Measurements from ENCODE around the gene ZNF70.
A peak's percentile ranks its signal among the peaks of the same experiment; 100 is the strongest.

Gene ZNF70

DNA sequence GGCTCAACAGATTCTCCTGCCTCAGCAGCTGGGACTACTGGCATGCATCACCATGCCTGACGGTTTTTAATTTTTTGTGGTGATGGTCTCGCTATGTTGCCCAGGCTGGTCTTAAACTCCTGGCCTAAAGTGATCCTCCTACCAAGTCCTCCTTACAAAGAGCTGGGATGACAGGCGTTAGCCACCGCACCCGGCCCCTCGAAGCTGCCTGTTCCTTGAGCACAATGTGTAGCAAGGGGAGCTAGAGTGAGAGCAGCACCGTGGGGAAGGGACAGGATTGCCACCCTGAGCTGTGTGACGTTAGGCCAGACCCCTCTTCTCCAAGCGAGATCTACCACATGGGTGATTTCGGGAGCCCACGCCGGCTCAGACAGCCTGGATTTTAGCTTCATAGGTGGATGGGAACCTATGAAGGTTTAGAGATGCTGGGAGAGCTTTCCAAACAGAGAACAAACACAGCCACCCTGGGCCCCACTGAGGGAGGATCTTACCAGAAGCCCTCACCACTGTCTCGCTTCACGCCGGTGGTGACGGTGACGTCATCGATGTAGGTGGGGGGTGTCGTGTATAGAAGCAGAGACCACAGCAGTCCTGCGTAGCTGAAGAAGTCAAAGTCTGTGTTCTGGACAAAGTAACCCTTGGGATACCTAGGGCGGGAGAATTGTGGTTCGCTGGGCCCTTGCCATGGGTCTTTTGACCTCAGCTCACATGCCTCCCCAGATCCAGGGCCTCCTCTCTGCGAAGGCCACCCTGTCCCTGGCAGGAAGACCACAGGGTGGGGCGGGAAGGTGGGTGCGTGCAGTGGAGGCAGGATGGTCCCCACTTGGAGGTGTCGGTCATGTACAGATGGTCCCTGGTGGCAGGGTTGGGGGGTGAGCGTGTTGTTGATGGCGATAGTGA is 37.0 kb downstream of the ZNF70 start:
- intact Hi-C loops (cut with micrococcal nuclease): no loop called here
- Mint-ChIP-seq H3K27ac (no peak overlapping the region), H3K4me3 (no peak overlapping the region), H3K9me3 (no peaks in the 10 kb centered on the region), H3K27me3 (no peaks in the 10 kb centered on the region), H3K36me3 (ENCODE audit: low read depth) (peaks cover 66% of the 10 kb centered on the region), H3K4me1 (ENCODE audit: low read depth) (peaks cover 26% of the 10 kb centered on the region)

DNA sequence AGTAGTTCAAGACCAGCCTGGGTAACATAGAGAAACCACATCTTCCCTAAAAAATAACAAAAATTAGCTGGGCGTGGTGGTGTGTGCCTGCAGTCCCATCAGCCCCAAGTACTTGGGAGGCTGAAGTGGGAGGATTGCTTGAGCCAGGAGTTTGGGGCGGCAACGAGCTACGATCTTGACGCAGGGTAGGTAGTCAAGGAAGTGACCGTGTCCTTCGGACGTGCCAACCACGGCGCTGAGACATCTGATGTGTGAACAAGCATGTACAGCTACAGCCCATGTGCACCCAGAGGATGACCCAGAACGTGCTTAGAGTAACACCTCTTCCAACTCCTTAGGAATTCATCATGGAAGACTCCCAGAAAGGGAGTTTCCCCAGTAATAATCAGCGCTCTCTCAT is 38.7 kb downstream of the ZNF70 start:
- intact Hi-C loops (cut with micrococcal nuclease): no loop called here
- Mint-ChIP-seq H3K4me1 (ENCODE audit: low read depth) (peaks cover 21% of the 10 kb centered on the region), H3K36me3 (ENCODE audit: low read depth) (peaks cover 82% of the 10 kb centered on the region), H3K27me3 (no peaks in the 10 kb centered on the region), H3K27ac (no peak overlapping the region), H3K9me3 (no peaks in the 10 kb centered on the region), H3K4me3 (no peak overlapping the region)

DNA sequence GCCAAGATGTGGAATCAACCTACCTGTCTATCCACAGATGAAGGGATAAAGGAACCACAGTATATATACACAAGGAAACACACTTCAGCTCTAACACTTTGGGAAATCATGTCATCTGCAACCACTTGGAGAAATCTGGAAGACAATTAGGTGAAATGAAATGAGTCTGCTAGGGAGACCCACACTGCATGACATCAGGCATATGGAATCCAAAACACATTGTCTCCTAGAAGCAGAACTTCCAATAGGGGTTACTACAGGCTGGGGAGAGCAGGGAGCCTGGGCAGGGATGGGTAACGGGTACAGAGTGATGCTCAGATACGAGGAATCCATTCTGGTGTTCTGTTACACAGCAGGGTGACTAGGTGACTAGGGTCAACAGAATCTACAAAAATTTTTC is 41.8 kb downstream of the ZNF70 start:
- Mint-ChIP-seq H3K4me3 (no peak overlapping the region), H3K36me3 (ENCODE audit: low read depth) (peaks cover 100% of the 10 kb centered on the region), H3K27ac (no peak overlapping the region), H3K4me1 (ENCODE audit: low read depth) (peaks cover 9% of the 10 kb centered on the region), H3K9me3 (no peaks in the 10 kb centered on the region), H3K27me3 (no peaks in the 10 kb centered on the region)
- intact Hi-C loops (cut with micrococcal nuclease): no loop called here

DNA sequence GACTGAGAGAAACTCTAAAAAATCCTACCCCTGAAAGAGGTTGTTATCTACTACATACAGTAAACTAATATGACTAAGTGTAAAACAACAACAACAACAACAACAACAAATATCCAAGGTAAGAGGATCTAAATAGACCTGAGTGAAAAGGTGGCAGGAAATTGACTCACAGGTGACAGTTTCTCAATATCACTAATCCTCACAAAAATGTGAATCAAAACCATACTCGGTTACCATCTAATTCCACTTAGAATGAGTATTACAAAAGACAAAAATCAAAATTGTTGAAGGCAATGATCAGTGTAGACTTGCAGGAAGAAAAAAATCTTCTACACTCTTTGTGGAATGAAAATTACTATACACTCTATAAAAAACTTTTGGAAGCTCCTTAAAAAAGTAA is 42.6 kb downstream of the ZNF70 start:
- Mint-ChIP-seq H3K4me1 (ENCODE audit: low read depth) (peaks cover 9% of the 10 kb centered on the region), H3K36me3 (ENCODE audit: low read depth) (peaks cover 100% of the 10 kb centered on the region), H3K9me3 (no peaks in the 10 kb centered on the region), H3K27me3 (no peaks in the 10 kb centered on the region), H3K27ac (no peak overlapping the region), H3K4me3 (no peak overlapping the region)
- intact Hi-C loops (cut with micrococcal nuclease): no loop called here

DNA sequence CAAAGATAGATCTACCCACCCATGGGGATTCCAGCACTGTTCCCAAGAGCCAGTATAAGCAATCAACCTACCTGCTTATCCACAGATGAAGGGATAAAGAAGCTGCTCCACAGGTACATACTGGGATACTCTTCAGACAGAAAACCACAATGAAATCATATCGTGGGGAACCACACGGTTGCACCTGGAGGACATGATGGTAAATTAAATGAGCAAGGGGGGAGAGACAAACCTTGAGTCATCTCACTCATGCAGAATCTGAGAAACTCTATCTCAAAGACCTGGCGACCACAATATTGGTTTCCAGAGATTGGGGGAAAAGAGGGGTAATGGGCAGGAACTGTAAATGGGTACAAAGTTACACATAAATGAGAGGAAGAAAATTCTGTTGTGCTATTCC is 45.6 kb downstream of the ZNF70 start:
- peaks cover 3% of the 10 kb centered on the region for H3K4me1 Mint-ChIP-seq (ENCODE audit: low read depth)

DNA sequence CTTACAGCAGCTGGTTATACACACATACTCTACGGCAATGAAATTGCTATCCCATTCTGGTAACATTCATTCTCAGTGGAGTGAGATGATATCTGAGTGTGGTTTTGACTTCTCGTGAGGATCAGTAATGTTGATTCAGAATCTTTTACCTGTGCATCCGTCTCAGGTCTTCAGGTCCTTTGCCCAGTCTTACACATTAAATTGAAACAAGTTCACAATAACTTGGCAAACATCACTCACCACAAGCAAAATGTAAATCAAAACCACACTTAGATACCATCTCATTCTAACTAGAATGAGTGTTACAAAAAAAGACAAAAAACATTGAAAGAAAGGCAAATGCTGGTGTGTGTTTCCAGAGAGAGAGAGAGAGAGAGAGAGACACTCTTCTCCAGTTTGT is 46.1 kb downstream of the ZNF70 start:
- Mint-ChIP-seq H3K9me3 (no peaks in the 10 kb centered on the region), H3K36me3 (ENCODE audit: low read depth) (peaks cover 100% of the 10 kb centered on the region), H3K27ac (no peak overlapping the region), H3K4me1 (ENCODE audit: low read depth) (peaks cover 3% of the 10 kb centered on the region), H3K27me3 (no peaks in the 10 kb centered on the region), H3K4me3 (no peak overlapping the region)
- intact Hi-C loops (cut with micrococcal nuclease): no loop called here

More for the DNA sequence above, 45.6 kb downstream of the ZNF70 start:
- no peak overlapping the region for H3K4me3 Mint-ChIP-seq
- H3K36me3 Mint-ChIP-seq (ENCODE audit: low read depth): peaks cover 100% of the 10 kb centered on the region
- H3K27ac Mint-ChIP-seq: no peak overlapping the region
- intact Hi-C loops (cut with micrococcal nuclease): no loop called here
- no peaks in the 10 kb centered on the region for H3K9me3 Mint-ChIP-seq
- no peaks in the 10 kb centered on the region for H3K27me3 Mint-ChIP-seq

DNA sequence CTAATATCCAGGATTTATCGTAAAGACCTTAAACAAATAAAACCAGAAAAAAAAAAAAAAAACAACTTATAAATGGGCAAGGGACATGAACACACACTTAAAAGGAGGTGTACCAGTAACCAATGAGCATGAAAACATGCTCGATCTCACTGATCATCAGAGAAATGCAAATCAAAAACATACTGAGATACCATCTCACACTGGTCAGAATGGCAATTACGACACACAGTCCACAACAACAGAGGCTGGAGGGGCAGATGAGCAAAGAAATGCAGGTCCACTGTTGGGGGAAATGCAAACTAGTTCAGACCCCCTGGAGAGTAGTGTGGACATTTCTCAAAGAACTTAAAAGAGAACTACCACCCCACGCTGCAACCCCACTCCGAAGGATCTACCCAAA is 46.9 kb downstream of the ZNF70 start:
- Mint-ChIP-seq H3K27me3 (no peaks in the 10 kb centered on the region), H3K4me1 (ENCODE audit: low read depth) (peaks cover 3% of the 10 kb centered on the region), H3K36me3 (ENCODE audit: low read depth) (peaks cover 98% of the 10 kb centered on the region), H3K27ac (no peak overlapping the region), H3K9me3 (no peaks in the 10 kb centered on the region), H3K4me3 (no peak overlapping the region)
- intact Hi-C loops (cut with micrococcal nuclease): no loop called here

DNA sequence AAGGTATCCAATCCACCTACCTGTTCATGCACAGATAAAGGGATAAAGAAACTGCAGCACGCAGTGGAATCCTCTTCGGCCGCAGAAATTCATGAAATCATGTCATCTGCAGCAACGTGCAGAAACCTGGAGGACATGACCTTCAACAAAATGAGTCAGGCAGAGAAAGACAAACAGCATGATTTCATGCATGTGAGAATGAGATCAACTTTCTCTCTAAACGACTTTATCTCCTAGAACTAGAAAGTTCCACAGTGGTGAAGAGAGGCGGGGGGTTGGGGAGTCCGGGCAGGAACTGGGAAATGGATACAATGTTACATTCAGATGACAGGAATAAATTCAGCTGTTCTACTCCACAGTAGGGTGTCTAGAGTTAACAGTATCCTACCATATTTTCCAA is 50.2 kb downstream of the ZNF70 start:
- H3K27ac Mint-ChIP-seq: no peak overlapping the region
- no peaks in the 10 kb centered on the region for H3K27me3 Mint-ChIP-seq
- H3K36me3 Mint-ChIP-seq (ENCODE audit: low read depth): peaks cover 90% of the 10 kb centered on the region
- H3K9me3 Mint-ChIP-seq: no peaks in the 10 kb centered on the region
- intact Hi-C loops (cut with micrococcal nuclease): no loop called here
- H3K4me1 Mint-ChIP-seq (ENCODE audit: low read depth): peaks cover 33% of the 10 kb centered on the region
- no peak overlapping the region for H3K4me3 Mint-ChIP-seq

DNA sequence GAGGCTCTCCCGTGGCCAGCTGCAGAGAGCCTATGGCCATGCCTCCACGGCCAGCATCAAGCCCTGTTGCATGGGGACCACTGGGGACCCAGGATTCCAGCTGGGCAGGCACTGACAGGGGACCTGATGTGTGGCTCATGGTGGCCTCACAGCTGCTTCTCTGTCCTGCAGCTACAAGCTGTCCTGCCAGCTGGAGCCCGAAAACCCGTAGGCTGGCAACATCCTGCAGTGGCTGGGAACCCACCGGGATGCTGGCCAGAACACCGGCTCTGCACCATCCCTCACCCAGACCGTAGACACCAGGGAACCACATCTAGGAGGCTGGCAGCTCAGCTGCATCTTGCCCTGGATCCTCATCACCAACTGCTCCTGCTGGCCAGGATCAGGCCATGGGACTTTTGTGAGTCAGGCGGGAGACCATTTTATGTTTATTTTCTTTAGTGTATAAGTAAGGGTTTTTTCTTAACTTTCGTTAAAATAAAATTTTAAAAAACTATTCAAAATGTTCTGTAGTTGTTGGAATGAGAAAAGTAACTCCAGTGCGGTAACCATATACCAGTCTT is 52.2 kb downstream of the ZNF70 start:
- H3K27me3 Mint-ChIP-seq: no peaks in the 10 kb centered on the region
- peaks cover 40% of the 10 kb centered on the region for H3K4me1 Mint-ChIP-seq (ENCODE audit: low read depth)
- intact Hi-C loops (cut with micrococcal nuclease): no loop called here
- H3K9me3 Mint-ChIP-seq: no peaks in the 10 kb centered on the region
- peaks cover 90% of the 10 kb centered on the region for H3K36me3 Mint-ChIP-seq (ENCODE audit: low read depth)
- H3K27ac Mint-ChIP-seq: no peak overlapping the region
- no peak overlapping the region for H3K4me3 Mint-ChIP-seq

DNA sequence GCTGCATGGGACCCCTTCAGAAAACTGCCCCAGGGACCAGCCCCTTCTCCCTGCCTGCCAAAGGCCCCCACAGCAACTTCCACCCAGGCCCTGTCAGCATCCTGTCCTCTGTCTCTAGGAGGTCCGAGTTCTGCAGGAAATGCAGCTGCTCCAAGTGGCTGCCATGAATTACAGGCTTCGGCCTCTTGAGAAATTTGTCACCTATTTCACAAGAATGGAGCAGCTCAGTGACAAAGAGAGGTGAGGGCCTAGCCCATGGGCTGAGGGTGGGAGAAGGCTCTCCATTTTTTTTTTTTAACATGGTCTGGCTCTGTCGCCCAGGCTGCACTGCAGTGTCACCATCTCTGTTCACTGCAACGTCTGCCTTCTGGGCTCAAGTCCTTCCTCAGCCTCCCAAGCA is 52.8 kb downstream of the ZNF70 start:
- no peaks in the 10 kb centered on the region for H3K9me3 Mint-ChIP-seq
- no peak overlapping the region for H3K27ac Mint-ChIP-seq
- no peaks in the 10 kb centered on the region for H3K27me3 Mint-ChIP-seq
- no peak overlapping the region for H3K4me3 Mint-ChIP-seq
- H3K4me1 Mint-ChIP-seq (ENCODE audit: low read depth): peaks cover 40% of the 10 kb centered on the region
- intact Hi-C loops (cut with micrococcal nuclease): no loop called here
- peaks cover 90% of the 10 kb centered on the region for H3K36me3 Mint-ChIP-seq (ENCODE audit: low read depth)

DNA sequence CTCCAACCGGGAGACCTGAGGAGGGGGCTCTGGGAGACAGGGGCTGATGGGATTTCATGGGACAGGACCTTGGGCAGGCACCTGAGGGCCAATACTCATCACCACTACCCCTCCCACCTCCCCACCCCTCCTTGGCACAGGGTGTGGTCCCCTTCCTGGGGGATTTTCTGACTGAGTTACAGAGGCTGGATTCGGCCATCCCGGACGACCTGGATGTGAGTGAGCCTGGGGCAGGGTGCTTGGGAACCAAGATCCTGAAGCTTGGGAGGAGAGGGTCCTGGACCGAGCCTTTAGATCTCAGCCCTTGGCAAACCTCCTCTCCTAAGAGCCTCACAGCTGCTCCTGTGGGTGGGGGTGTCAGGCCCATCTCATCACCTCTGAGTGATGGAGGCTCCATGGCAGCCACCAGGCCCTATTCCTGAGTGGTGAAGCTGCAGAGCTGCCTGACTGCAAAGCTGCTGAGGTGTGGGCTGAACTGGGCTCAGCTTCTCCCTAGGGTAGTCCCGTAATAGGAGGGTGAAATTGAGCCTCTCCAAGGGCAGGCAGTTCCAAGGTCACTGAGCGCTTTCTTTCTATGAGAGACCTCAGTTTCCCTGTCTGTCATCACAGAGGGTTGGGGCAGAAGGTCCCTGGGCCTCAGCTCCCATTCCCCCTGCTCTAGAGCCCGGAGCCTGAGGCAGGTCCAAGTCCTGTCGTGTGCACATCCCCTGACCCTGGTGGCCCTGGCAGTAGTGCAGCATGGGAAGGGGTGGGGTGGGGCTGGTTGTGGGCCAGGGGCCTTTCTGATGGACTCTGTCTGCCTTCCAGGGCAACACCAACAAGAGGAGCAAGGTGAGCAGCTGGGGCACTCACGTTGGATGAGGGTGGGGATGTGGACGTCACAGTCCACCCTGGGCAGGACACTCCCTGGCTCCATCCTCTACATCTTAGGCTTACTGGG is 53.6 kb downstream of the ZNF70 start:
- peaks cover 90% of the 10 kb centered on the region for H3K36me3 Mint-ChIP-seq (ENCODE audit: low read depth)
- no peaks in the 10 kb centered on the region for H3K9me3 Mint-ChIP-seq
- intact Hi-C loops (cut with micrococcal nuclease): no loop called here
- H3K4me3 Mint-ChIP-seq: no peak overlapping the region
- H3K27me3 Mint-ChIP-seq: no peaks in the 10 kb centered on the region
- peaks cover 40% of the 10 kb centered on the region for H3K4me1 Mint-ChIP-seq (ENCODE audit: low read depth)
- H3K27ac Mint-ChIP-seq: peak overlapping the region; percentile 61

DNA sequence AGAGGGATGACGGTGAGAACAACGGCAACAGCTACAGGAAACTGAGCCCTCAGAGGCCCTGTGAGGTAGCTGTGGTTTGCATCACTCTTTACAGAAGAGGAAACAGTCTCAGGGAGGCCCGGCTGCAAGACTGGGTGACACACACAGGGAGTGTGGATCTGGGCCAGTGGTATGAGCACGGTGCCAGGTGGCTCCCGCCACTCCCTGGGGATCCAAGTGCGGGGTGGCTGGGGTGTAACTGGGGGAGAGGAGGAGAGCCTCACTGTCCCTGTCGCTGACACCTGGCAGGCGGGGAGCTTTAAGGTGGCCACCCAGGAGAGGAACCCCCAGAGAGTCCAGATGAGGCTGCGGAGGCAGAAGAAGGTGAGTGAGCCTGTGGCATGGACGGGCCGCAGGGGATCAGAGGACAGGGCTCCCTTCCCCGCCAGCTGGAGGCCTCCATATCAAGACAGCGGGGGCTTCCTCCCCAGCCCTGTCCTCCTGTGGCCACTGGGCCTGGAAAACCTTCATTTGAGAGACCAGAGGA is 54.5 kb downstream of the ZNF70 start:
- Mint-ChIP-seq H3K36me3 (ENCODE audit: low read depth) (peaks cover 86% of the 10 kb centered on the region), H3K27ac (peak overlapping the region; percentile 61), H3K9me3 (no peaks in the 10 kb centered on the region), H3K4me3 (peak overlapping the region; percentile 17), H3K27me3 (no peaks in the 10 kb centered on the region), H3K4me1 (ENCODE audit: low read depth) (peaks cover 40% of the 10 kb centered on the region)
- intact Hi-C loops (cut with micrococcal nuclease): no loop called here

DNA sequence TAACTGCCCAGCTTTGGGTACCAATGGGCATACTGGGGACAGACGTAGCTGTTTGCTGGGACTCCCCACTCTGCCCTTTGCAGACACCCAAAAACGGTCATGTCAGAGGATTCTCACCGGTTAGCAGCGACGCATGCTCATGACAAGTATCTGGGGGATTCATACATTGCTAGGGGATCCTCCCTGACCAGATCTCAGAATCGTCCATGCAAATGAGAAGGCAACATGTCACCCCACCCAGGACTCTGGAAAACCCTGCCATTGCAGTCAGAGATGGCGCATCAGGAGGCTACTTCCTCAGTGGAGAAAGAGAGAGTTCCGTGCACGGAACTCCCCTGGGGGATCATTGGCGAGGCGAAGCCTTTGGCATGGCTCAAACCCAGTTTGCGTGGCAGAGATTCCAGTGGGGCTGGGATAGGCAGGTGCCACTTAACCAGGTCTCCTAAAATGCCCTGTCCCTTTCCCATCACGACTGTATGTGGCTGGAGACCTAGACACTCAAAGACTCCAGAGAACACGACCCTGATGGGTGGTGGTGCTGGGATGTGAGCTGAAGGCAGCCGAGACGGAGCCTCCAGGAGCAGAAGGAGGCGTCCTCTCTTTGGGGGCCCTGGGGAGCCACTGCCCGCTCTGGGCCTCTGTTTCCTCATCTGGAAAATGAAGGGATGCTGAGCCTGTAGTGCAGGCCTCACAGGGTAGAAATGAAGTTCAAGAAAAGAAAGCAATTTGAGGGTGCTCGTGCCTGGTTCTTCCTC is 55.2 kb downstream of the ZNF70 start:
- Mint-ChIP-seq H3K36me3 (ENCODE audit: low read depth) (peaks cover 85% of the 10 kb centered on the region), H3K27ac (peak overlapping the region; percentile 61), H3K9me3 (no peaks in the 10 kb centered on the region), H3K27me3 (no peaks in the 10 kb centered on the region), H3K4me1 (ENCODE audit: low read depth) (peaks cover 40% of the 10 kb centered on the region), H3K4me3 (no peak overlapping the region)
- intact Hi-C loops (cut with micrococcal nuclease): no loop called here

Measured in dendritic cell treated with granulocyte-macrophage colony-stimulating factor and Interleukin-4, amounts not matched to agents 40 ng/mL and 50 ng/mL, for 4 days (primary cell).